ENCODE data around the gene FHAD1.

- TF ChIP-seq CTCF (IDR thresholded peaks at IDR 0.05), result no peak
- no peak for TF ChIP-seq EP300 (IDR thresholded peaks at IDR 0.05)
Observed at GRCh38 chr1:15197591-15198447, 49.2 kb upstream of the FHAD1 start.
